NCI-H2107 treated with DMSO at 0.1 percent for 48 hours (cell line): Measurements from ENCODE around the gene DES.

Source experiments
- DNase-seq: peaks from one replicate; lab custom pipeline; 2025; ENCODE audit not compliant: unreplicated experiment; lab: John Stamatoyannopoulos, UW

DES gene

DNA sequence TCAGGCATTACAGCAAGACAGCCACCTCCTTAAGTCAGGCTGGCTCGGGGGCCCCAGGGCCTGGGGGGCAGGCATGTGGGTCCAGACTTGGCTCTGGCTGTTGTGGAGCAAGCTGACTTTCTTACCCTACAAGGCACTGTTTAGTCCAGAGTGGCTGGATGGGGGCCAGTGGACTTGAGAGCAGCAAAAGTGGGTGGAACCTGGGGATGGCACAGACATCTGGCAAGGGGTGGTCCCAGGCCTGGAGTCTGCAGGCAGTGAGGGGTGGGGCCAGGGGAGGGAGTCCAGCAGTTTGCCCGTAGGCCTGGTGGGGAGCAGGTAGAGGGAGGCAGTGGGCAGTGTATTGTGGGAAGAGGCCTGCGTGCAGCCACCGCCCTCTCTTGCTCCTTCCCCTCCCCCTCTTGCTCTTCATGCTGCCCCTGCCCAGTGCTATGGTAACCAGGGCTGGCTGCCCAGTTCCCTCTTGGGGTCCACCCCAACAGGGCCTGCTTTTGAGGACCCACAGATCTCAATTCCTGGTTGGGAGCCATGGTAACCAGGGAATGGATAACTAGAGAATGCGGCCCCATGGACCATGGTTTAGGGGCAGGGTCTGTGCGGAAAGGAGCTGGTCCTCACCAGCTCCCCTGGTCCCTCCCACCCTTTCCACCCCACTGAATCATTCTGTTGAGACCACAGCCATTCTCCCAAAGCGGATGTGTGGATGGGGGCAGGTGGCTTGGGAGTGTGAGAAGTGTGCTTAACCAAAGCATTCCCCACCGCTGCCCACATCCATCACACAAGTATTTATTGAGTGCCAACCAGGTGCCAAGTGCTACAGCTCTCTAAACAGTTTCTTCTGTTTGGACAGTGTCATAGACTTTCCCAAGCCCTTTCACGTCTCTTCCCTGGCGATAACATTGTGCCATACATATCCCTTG is 35.8 kb downstream of the DES start:
- DNase-seq = no peak

- DNase-seq = no peak
Measured at GRCh38 chr2:219455581-219455980, 37.4 kb downstream of the DES start.

DNA sequence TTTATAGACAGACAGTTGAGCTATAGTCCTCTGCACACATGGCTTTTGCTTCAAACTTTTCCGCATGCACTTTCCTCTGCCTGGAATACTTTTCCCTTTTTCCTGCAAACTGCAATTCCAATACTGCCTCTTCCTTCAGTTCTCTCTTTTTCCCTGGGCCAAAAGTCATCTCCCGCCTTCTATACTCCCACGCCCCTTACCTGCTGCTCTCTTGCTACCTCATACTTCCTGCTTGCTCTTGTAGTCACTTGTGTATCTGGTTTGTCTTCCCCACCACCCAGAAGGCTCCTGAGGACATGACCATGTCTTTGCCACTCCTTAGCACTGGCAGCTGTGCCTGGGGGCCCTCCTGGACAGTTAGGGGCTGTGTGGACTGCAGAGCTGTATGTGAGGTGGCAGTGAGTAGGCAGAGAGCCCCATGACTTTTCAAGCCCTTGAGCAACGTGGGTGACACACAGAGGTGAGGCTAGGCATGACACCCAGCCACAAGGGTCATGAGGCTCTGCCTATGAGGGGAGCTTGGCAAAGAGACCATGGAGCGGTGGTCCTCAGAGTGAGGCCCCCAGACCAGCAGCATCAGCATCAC is 39.7 kb downstream of the DES start:
- DNase-seq = no peak

DNA sequence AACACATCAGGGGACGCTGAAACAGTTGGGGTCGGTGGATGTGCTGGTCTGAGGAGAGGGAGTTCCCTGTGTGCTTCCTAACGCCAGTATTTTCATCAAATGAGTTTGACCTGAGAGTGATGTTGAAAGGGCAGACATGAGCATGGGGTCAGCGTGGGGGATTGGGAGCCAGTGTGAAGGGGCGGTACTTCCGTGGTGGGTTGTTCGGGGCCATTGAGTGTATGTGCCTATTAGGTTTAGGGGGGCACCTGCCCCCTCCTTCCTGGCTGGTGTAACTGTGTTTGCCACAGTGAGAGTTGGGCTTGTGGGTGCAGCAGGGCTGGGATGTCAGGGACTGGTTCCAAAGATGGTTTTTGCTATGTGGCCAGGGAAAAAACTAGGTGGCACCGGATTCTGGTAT is 40.8 kb downstream of the DES start:
- no peak for DNase-seq

GRCh38 chr2:219459460-219460311 is 41.5 kb downstream of the DES start:
- DNase-seq = no peak

DNA sequence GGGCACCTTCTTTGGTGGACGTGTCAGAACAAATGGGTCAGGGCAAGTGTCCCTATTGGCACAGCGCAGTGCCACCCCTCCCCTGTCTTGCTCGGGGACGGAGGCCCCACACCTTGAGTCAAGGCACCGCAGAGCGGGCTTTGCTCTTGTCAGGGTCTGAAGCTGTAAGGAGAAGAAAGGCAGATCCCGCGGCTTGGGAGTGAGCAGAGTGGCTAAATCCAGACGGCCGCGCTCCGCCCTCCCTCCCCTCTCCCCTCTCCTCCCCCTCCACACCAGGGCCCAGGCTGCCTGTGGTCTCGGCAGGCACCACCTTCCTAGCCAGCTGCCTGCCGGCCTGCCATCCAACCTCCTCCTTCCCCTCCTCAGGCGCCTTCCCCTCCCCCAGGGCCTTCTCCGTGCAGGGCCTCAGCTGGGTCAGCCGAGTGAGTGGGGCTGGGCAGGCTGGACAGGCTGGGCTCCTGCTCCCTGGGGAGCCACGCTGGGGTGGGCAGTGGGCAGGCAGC is 42.3 kb downstream of the DES start:
- DNase-seq = no peak

GRCh38 chr2:219461047-219461514 is 42.9 kb downstream of the DES start:
- DNase-seq = no peak

- no peak for DNase-seq
Measured at GRCh38 chr2:219461669-219462068, 43.5 kb downstream of the DES start.

GRCh38 chr2:219462349-219462748 is 44.2 kb downstream of the DES start:
- no peak for DNase-seq

GRCh38 chr2:219464286-219465032 is 46.3 kb downstream of the DES start:
- no peak for DNase-seq

DNA sequence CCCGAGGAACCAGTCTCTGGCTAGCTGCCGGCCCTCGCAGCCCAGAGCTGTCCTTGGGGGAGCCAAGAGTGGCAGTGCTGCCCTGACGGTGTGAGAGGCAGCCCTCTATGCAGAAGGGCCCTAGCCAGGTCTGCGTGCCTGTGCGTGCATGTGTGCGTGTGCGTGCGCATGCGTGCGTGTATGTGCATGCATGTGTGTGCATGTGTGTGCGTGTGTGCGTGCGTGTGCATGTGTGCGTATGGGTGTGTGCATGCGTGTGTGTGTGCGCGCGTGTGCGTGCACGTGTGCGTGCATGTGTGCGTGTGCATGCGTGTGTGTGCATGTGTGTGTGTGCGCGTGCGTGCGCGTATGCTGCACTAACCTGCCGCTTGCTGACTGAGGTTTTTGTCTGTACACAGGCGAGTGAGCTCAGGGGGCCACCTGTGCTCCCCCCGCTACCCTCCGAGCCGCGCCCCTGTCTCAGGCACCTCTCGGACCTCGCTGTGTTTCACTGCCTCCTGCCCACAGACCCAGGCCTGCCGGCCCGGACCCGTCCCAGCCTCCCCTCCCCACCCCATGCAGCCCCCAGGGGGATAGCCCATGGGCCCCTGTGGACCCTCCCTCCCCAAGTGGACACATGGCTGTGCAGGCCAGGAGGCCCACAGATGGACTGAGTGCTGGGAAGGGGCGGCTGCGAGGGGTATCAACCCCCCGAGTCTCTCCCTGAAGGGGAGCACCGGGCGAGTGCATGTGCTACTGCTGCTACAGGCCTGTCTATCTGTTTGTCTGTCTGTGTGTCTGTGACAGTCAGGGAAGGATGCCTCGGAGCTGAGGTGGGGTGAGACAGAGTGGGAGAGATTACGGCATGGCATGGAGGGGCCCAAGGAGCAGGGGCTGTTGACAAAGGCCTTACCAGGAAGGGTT is 47.7 kb downstream of the DES start:
- no peak for DNase-seq

GRCh38 chr2:219466816-219467735 is 48.9 kb downstream of the DES start:
- no peak for DNase-seq

- DNase-seq = no peak
Measured at GRCh38 chr2:219467736-219468075, 49.5 kb downstream of the DES start.

- no peak for DNase-seq
Measured at GRCh38 chr2:219468410-219469185, 50.4 kb downstream of the DES start.

DNA sequence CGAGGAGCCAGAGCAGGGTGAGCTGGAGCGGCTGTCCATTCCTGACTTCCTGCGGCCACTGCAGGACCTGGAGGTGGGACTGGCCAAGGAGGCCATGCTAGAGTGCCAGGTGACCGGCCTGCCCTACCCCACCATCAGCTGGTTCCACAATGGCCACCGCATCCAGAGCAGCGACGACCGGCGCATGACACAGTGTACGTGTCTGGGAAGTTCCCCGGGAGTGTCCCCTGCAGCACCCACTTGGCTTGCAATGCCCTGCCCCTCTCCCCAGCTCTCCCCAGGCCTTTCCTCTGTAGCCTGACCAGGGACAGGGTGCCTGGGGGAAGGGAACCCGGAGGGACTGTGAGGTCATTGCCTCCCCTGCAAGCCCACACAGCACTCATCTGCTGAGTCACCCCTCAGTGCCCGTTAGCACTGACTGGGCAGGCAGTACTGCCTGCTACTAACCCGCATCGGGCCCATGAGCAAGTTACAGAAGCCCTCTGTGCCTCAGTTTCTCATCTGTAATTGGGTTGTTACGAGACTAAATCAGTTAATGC is 51.1 kb downstream of the DES start:
- DNase-seq = no peak

DNA sequence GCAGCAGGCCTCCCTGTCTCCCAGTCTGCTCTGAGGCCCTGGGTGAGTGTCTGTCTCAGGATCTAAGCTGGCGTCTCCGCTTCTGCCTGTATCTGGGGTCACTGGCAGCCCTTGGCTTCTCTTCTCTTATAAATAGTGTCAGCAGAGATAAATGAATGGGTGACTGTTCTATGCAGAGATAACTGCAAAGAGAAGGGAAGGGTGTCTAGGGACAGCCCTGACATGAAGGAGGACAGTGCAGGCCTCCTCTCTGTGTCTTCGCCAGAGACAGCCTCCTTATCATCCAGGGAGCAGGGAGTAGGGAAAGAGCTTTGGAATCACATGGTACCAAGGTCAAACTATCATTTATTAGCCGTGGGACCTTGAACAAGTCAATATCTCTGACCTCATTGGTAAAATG is 52.3 kb downstream of the DES start:
- DNase-seq = no peak

GRCh38 chr2:219471476-219472371 is 53.5 kb downstream of the DES start:
- DNase-seq = no peak
